T-helper 1 cell treated with Interleukin-12 subunit alpha and Interleukin-12 subunit beta and Interleukin-4 antibody, amounts not matched to agents 30 ng/mL and 1 ng/mL, for 36 hours (primary cell): ENCODE results near the gene TOP2A. TPM values are rescaled to one million over a fixed set of nuclear protein-coding genes. Genes with fewer than 3 reads are reported as not detected.
"Not testable (repeated sequence)": the region's sequence is repeated elsewhere in the genome, so short reads cannot be mapped to it uniquely, and the experiment has no call there.

Experiments used
- intact Hi-C: fragments of 100-400 bp; cut with micrococcal nuclease; formaldehyde crosslinking; loops from one replicate; pipeline ENCODE4 v1.15.1; 2024
- total RNA-seq: library from RNA; stranded (reverse); gene quantifications from 2 replicates; pipeline ENCODE4 v1.2.3, GENCODE V29; 2022

Gene TOP2A
- total RNA-seq, 1 donor from 2014 or later, result 270 TPM

GRCh38 chr17:40378966-40379365, 38.7 kb downstream of the TOP2A start:
- intact Hi-C loops, result no loop called here

DNA sequence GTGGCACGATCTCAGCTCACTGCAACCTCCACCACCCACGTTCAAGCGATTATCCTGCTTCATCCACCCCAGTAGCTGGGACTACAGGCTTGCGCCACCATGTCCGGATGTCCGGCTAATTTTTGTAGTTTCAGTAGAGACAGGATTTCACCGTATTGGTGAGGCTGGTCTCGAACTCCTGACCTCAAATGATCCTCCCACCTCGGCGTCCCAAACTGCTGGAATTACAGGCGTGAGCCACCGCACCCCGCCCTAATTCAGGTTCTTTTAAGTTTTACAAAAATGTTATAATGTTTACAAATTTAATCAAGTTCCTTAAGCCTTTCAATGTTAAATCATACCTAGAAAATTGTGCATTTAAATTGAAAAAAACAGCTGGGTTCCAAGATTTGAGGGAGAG, 39.9 kb downstream of the TOP2A start:
- intact Hi-C loops, result no loop called here

- intact Hi-C loops, result not testable (repeated sequence)
Measured at GRCh38 chr17:40376541-40376940, 41.2 kb downstream of the TOP2A start.

GRCh38 chr17:40375786-40376185, 41.9 kb downstream of the TOP2A start:
- intact Hi-C loops, result not testable (repeated sequence)

- intact Hi-C loops, result no loop called here
Measured at GRCh38 chr17:40374821-40375498, 42.7 kb downstream of the TOP2A start.

- intact Hi-C loops, result no loop called here
Measured at GRCh38 chr17:40373999-40374398, 43.7 kb downstream of the TOP2A start.

DNA sequence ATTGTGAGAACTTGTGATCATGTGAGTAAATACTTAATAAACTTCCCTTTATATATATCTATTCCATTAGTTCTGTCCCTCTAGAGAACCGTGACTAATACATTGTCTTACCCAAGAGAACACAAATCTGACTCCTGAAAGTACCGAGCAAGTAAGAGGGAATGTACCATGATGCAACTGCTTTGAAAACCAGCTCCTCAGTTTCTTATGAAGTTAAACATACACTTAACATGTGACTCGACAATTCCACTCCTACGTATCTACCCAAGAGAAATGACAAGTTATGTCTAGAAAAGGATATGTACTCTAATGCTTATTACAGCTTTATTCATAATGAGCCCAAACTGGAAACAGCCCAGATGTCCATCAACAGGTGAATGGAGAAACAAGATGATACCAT, 44.4 kb downstream of the TOP2A start:
- intact Hi-C loops, result no loop called here

DNA sequence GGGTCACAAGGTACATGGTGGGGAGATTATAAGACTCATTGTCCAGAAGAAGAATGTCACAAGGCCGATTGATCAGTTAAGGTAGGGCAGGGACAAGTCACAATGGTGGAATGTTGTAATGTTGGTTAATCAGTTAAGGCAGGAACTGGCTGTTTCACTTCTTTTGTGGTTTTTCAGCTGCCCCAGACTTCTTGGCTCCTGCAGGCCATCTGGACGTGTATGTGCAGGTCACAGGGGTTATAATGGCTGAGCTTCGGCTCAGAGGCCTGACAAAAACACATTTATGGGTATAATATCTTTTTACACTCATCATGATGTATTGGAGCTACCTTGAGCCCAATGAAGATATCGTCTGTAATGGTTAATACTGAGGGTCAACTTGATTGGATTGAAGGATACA, 45.1 kb downstream of the TOP2A start:
- intact Hi-C loops, result not testable (repeated sequence)

DNA sequence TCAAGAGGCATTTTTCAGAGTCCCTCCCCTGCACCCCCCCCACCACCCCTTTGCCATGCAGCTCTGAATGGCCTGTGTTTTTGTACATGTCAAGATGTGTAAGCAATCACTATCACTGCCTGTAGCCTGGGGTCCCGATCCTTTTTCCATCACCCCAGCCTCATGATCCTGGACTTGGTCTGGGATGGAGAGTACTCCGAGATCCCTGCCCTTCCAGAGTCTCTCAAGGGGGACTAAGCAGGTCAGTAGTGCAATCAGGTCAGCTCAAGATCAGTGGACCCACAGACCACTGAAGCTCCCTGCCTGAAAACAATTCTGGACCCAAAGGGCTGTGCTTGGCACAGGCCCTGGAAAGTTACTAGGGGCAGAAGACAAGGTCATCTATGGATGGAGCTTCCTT, 45.7 kb downstream of the TOP2A start:
- intact Hi-C loops, result no loop called here

GRCh38 chr17:40371261-40371929, 46.3 kb downstream of the TOP2A start:
- intact Hi-C loops, result no loop called here

DNA sequence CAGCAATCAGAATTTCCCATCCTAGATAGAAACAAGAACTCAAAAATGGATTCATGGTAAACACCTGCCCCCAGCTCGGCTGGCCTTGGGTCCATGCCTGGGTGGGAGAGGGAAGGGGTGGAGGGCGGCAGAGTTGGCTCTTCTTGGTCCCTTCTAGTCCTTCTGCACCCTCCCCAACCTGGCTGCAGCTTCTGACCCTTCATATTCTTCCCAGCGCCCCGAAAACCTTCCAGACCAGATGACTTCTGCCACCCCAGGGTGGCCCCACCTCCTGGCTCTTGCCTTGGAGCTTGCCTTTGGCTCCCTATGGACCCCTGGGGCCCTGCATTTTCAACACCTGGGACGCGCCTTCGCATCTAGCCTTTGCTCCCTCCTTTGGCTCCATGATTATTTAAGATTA, 47.8 kb downstream of the TOP2A start:
- intact Hi-C loops, result no loop called here

DNA sequence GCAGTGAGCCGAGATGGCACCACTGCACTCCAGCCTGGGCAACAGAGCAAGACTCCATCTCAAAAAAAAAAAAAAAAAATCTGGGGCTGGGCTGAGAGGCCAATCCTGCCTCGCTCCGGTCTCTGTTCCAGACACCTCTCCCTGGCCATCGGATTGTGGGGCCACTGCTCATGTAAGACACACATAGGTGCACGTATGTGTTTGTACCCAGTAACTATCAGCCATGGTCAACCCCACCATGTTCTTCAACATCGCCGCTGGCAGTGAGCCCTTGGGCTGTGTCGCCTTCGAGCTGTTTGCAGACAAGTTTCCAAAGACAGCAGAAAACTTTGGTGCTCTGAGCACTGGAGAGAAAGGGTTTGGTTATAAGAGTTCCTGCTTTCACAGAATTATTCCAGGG, 50.0 kb downstream of the TOP2A start:
- intact Hi-C loops, result not testable (repeated sequence)

DNA sequence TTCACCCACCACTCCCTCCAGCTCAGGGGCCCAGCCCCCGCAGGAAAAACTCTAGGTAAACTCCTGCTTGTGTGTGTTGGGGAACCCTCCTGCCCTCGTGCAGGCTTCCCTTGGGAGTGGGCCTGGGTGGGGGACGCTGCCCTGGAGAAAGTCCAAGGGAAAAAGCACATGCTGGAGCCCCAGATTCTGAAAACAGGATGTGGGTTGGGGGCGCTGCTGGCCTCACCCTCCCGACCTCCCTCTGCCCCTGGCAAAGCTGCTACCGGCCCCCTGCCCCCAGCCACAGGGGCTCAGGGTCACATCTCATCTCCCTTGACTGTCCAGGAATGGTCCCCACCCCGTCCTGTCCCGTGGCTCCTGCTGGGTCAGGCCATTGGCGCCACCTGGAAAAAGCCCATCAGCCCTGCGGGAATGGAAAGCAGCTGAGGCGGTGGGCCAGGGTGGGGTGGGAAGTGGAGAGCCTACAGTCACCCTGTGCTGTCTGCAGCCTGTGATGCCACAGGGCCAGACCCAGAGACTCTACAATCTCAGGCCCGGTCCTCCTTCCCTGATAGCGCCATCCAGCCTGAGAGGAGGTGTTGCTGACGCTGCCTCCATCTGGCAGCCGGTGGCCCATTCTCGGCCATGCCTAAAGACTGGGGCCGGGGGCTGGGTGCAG, 50.7 kb downstream of the TOP2A start:
- intact Hi-C loops, result no loop called here

DNA sequence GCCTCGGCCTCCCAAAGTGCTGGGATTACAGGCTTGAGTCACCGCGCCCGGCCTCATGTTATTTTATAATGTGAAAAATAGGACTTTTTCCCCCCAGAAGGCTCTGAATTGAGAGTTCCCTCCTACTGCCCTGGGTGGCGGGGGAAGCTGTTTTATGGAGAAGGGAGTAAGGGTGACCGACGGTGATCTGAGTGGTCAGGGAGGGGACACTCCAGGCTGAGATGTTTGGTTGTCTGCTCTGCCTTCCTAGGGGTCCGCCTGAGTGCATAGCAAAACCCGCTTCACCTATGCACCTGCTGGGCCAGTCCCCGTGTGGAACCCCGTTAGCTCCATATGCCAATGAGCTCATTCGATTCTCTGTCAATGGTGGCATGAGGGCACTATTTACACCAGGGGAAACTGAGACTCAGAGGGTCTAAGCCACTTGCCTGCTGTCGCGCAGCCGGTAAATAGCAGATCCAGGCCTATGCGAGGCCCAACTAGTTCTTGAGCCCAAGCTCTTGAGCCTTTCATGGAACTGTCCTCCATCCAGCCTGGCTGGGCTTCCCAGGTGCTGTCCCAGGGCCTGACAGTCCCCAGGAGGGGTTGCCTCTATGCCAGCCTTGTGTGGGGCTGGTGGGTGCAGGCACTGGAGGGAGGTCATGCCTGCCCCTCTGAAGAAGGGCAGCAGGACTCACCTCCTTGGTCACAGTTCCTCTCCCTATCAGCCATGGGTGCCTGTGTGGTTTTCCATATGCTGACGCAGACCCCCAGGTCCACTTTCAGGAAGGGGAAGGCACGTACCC, 51.4 kb downstream of the TOP2A start:
- intact Hi-C loops, result no loop called here

GRCh38 chr17:40364906-40365305, 52.8 kb downstream of the TOP2A start:
- intact Hi-C loops, result no loop called here

DNA sequence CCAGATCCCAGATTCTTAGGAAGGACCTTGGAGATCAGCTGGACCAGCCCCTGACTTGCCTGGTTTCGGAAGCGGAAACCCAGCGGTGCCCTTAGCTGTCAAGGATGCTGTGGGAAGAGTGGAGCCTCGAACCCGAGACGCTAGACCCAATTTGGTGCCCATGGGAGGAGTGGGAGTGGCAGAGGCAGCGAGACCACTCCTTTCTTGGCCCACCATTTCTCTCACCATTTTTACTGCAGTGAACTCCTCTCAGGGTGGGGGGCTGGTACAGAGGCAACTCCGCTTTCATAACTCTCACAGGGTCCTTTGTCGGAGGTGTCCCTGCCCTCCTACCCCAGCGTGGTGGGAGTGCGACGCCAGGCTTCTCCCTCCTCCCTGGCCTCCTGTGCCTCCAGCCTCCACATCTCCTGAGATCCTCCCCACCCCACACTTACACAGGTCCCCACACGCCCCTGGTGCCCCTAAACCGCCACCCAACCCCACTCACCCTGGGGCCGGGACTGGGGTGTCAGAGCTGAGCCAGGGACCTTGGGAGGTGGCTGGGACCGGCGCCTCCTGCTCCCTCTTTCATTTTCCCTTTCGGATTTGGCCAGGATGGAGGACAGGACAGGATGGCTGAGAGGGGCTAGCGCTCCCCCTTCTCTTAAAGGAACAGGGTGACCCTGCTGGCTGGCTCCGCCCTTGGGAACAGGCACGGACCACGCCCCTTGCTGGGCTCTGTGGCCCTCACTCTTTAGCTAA, 53.4 kb downstream of the TOP2A start, which contains the start of gene GJD3:
Gene GJD3, minus strand, starts transcription at position 617 of the 741 bp plus-strand sequence. CDS start 922 bp downstream, outside the sequence.
- intact Hi-C loops, result no loop called here

- intact Hi-C loops, result no loop called here
Measured at GRCh38 chr17:40363111-40363827, 54.4 kb downstream of the TOP2A start.

DNA sequence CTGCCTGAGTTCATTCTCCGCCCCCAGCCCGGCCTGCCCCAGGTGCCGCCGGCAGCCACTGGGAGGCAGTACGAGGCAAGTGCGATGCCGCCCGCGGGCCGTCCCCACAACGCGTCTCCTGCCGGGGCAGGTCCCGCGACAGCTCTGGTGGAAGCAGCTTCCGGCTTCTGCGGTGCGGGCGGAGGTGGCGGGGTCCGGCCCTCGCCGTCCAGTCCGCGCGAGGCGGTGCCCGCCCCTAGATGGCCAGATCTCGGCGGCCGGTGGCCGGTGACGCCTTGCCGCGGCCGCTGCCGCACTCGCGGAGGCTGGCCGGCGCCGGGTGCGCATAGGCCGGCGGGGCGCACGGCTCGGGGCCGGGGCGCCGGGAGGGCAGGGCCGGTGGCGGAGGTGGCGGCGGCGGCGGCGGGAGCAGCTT, 55.0 kb downstream of the TOP2A start:
- intact Hi-C loops, result loop anchor here (1.0 kb wide), 4 partner anchors 53 to 258 kb away; no protein-coding TSS in a partner anchor

DNA sequence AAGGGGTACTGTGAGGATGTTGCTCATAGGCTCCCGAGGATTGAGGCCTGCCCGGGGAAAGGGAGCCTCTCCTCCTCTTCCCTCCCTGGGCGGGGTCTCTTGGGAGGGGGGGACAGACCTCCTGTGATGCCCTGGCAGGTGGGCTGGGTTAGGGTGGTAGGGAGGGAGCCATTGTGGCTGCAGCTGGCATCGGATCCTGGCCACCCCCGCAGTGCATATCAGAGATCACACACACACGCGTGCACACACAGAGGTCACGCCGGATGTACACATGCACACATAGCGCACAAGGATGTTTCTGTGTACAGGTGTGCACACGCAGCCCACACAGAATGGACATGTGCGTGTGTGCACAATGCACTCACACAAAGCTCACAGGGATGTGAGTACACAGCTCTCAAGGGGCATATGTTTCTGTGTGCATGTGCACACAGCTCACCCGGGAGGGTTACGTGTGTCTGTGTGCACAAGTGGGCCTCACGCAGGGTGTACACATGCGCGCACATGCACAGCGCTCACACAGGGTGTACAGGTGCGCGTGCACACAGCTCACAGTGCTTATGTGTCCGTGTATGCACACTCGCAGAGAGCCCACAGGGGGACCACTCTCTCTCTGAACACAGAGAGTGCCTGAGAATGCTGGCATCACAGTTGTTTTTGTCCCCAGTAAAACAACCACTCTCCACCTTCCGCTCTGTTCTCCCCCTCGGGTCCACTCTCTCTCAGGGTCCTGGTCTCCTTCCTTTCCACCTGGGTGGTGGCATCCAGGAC, 55.6 kb downstream of the TOP2A start:
- intact Hi-C loops, result loop anchor here (1.0 kb wide), 4 partner anchors 53 to 258 kb away; no protein-coding TSS in a partner anchor
